H1 (cell line): ENCODE measurements around the gene BBS1.

ENCODE experiments used
- ASH2L ChIP-seq: fragments of 200-600, 300-600 bp; sonication (generic); IDR thresholded peaks from one replicate; pipeline ENCODE4 v1.7.1; 2017; ENCODE audit warnings: low read length
- CTCF ChIP-seq, 3 experiments: IDR thresholded peaks; 1 replicate in 2 of 3; 2 replicates in 1 of 3; pipeline versions ENCODE4 v1.5.1 to v1.6.1; 2011; ENCODE audit warnings: low read length in 3 of 3, mild to moderate bottlenecking in 3 of 3, inconsistent platforms in 2 of 3, low read depth in 1 of 3, moderate library complexity in 1 of 3; ENCODE audit not compliant: insufficient read depth in 1 of 3; ENCODE audit errors: control extremely low read depth in 1 of 3
- JUND ChIP-seq: IDR thresholded peaks from 2 replicates; pipeline ENCODE4 v1.6.1; 2011; ENCODE audit warnings: mild to moderate bottlenecking, improper control_type of control experiment, low read length
- RXRA ChIP-seq: IDR thresholded peaks from 2 replicates; pipeline ENCODE4 v1.6.1; 2011; ENCODE audit warnings: low read depth, mild to moderate bottlenecking, low read length, moderate library complexity; ENCODE audit not compliant: insufficient read depth
- TEAD4 ChIP-seq: IDR thresholded peaks from 2 replicates; pipeline ENCODE4 v1.6.1; 2012; ENCODE audit warnings: low read depth, low read length, inconsistent platforms, mixed read lengths

- TF ChIP-seq TEAD4 = no peak
- TF ChIP-seq RXRA = no peak
- TF ChIP-seq ASH2L = no peak
- no peak for TF ChIP-seq CTCF (IDR thresholded peaks at IDR 0.05; ENCODE audit: control extremely low read depth in 1 of 3, insufficient read depth in 1 of 3, low read depth in 1 of 3, low read length in 3 of 3)
- TF ChIP-seq JUND = no peak
Measured at GRCh38 chr11:66476841-66477251, 33.6 kb upstream of the BBS1 start.
